OCI-LY3 (cell line): ENCODE results near the gene DUSP1.

Experiments
- H2AFZ ChIP-seq: fragments of 200-600, 300-600 bp; shearing (Covaris generic); 2 replicates; pipeline ENCODE4 v1.6.0; 2014; ENCODE audit warnings: antibody characterized with exemption, low read depth, low read length
- H3K27ac ChIP-seq: fragments of 200-600, 300-600 bp; sonication (generic); 2 replicates; pipeline ENCODE4 v1.5.1; 2014; ENCODE audit warnings: mild to moderate bottlenecking, low read length, moderate library complexity, mixed read lengths
- H3K27me3 ChIP-seq: fragments of 200-600, 300-600 bp; sonication (generic); 2 replicates; pipeline ENCODE4 v1.6.1; 2014; ENCODE audit warnings: low read depth, low read length, mixed read lengths
- H3K36me3 ChIP-seq: fragments of 200-600, 300-600 bp; sonication (generic); replicated peaks from 2 replicates; pipeline ENCODE3; 2014; ENCODE audit warnings: low read depth, low read length, mixed read lengths
- H3K4me1 ChIP-seq: fragments of 300-600, 200-600 bp; sonication (generic); 2 replicates; pipeline ENCODE4 v1.6.1; 2014; ENCODE audit warnings: low read length, mixed read lengths
- H3K4me2 ChIP-seq: fragments of 200-600, 300-600 bp; sonication (generic); 2 replicates; pipeline ENCODE4 v1.6.1; 2014; ENCODE audit warnings: low read length, mixed read lengths
- H3K4me3 ChIP-seq: fragments of 300-600, 200-600 bp; sonication (generic); 2 replicates; pipeline ENCODE4 v1.5.1; 2014; ENCODE audit warnings: antibody characterized with exemption, mild to moderate bottlenecking, low read length, moderate library complexity
- H3K79me2 ChIP-seq: fragments of 300-600, 200-600 bp; shearing (Covaris generic); 2 replicates; pipeline ENCODE4 v1.6.1; 2014; ENCODE audit warnings: mild to moderate bottlenecking, low read length, mixed read lengths
- H3K9ac ChIP-seq: fragments of 300-600, 200-600 bp; shearing (Covaris generic); 2 replicates; pipeline ENCODE4 v1.6.0; 2014; ENCODE audit warnings: mild to moderate bottlenecking, low read length, moderate library complexity
- H3K9me3 ChIP-seq: fragments of 200-600, 300-600 bp; shearing (Covaris generic); 2 replicates; pipeline ENCODE4 v1.6.1; 2014; ENCODE audit warnings: low read length, mixed read lengths; ENCODE audit not compliant: insufficient read depth
- H4K20me1 ChIP-seq: fragments of 200-600, 300-600 bp; sonication (generic); 2 replicates; pipeline ENCODE4 v1.6.1; 2016; ENCODE audit warnings: low read length, mixed read lengths; ENCODE audit not compliant: insufficient read depth
- CTCF ChIP-seq: fragments of 200-600, 300-600 bp; sonication (generic); IDR thresholded peaks from 2 replicates; pipeline ENCODE4 v1.5.1; 2014; ENCODE audit warnings: antibody characterized with exemption, low read length, low read depth
- EZH2phosphoT487 ChIP-seq: fragments of 200-600 bp; shearing (Covaris generic); IDR thresholded peaks from 2 replicates; pipeline ENCODE4 v1.6.1; 2018; ENCODE audit warnings: antibody characterized with exemption, mixed run types, low read depth

DUSP1 gene

GRCh38 chr5:172725785-172726184 lies 45.2 kb downstream of the DUSP1 start:
- Histone ChIP-seq H3K79me2 (no peaks in the 10 kb centered on the region), H3K27ac (no peak overlapping the region), H3K4me1 (no peaks in the 10 kb centered on the region)

DNA sequence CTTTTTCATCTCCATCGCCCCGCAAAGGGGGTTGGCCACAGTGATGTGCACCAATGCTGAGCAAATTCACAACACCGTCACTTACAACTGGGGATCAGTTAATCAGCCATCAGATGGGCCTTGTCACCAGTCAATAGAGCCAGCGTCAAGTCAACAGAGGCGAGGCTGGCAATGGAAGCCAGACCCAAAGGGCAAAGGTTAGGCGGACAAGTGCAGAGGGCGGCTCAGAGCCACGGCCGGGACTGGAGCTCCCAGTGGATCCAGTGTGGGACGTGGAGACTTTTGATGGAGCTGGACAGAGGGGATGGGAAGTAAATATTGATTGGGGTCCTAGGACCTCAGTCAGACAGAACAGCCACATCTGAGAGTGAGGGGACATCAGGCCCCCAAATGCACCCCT lies 45.7 kb downstream of the DUSP1 start:
- Histone ChIP-seq H4K20me1 (no peaks in the 10 kb centered on the region), H3K4me2 (no peak overlapping the region)
- TF ChIP-seq CTCF (no peak), EZH2phosphoT487 (no peak)

More at GRCh38 chr5:172725785-172726184, 45.2 kb downstream of the DUSP1 start:
- Histone ChIP-seq H2AFZ (no peak overlapping the region), H3K9me3 (no peaks in the 10 kb centered on the region), H3K27me3 (peaks cover 20% of the 10 kb centered on the region), H3K4me2 (no peak overlapping the region), H3K4me3 (no peak overlapping the region), H3K9ac (no peak overlapping the region), H4K20me1 (no peaks in the 10 kb centered on the region), H3K36me3 (no peaks in the 10 kb centered on the region)
- no peak for TF ChIP-seq EZH2phosphoT487
- no peak for TF ChIP-seq CTCF

DNA sequence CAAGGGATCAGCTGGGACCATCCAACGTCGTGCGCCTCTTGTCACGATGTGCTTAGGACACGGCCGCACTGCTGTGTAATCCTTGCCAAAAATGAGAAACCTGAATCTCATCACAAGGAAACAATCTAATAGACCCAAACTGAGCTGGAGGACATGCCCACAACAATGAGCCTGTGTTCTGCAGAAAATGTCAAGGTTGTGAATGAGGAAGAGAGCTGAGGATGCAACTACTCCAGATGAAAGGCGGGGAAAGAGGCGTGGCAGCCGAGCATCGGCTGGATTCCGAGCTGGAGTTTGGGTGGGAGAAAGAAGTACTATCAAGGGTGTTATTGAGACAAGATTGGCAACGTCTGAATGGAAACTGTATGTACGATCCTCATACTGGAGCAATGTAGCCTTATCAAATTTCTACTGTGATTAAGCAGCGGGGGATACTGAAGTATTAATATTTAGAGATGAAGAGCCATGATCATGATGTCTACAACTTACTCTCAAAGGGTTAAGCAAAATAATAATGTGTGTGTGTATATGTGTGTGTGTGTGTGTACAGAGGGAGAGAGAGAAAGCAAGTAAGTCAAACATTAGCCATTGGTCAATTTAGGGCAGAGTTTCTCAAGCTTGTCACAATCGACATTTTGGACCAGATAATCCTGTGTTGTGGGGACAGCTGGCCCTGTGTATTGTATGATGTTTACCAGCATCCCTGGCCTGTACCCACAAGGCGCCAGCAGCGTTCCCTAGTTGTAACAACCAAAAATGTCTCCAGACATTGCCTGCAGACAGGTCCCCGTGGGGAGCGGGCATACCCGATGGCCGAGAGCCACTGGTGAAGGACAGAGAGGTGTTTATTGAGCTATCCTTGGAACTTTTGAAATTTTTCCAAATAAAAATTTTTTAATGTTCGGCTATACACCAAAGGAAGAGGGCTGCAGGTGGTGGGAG lies 46.5 kb downstream of the DUSP1 start:
- TF ChIP-seq CTCF (no peak), EZH2phosphoT487 (no peak)
- no peak overlapping the region for H3K27ac ChIP-seq
- peaks cover 25% of the 10 kb centered on the region for H3K27me3 ChIP-seq
- no peaks in the 10 kb centered on the region for H4K20me1 ChIP-seq
- H2AFZ ChIP-seq, result no peak overlapping the region
- H3K4me1 ChIP-seq, result no peaks in the 10 kb centered on the region
- H3K4me2 ChIP-seq, result no peak overlapping the region
- H3K36me3 ChIP-seq, result no peaks in the 10 kb centered on the region
- no peaks in the 10 kb centered on the region for H3K9me3 ChIP-seq
- no peak overlapping the region for H3K4me3 ChIP-seq
- H3K79me2 ChIP-seq, result no peaks in the 10 kb centered on the region
- no peak overlapping the region for H3K9ac ChIP-seq

More for the DNA sequence above, 45.7 kb downstream of the DUSP1 start:
- Histone ChIP-seq H3K9ac (no peak overlapping the region), H3K4me1 (no peaks in the 10 kb centered on the region), H3K27ac (no peak overlapping the region), H3K27me3 (peaks cover 25% of the 10 kb centered on the region), H3K36me3 (no peaks in the 10 kb centered on the region), H3K4me3 (no peak overlapping the region), H3K79me2 (no peaks in the 10 kb centered on the region), H2AFZ (no peak overlapping the region), H3K9me3 (no peaks in the 10 kb centered on the region)

- H3K79me2 ChIP-seq, result no peaks in the 10 kb centered on the region
- no peaks in the 10 kb centered on the region for H3K36me3 ChIP-seq
- H3K27ac ChIP-seq, result no peak overlapping the region
- H3K4me1 ChIP-seq, result no peaks in the 10 kb centered on the region
- H2AFZ ChIP-seq, result no peak overlapping the region
- no peaks in the 10 kb centered on the region for H3K9me3 ChIP-seq
- H4K20me1 ChIP-seq, result no peaks in the 10 kb centered on the region
- H3K9ac ChIP-seq, result no peak overlapping the region
- TF ChIP-seq EZH2phosphoT487 (no peak), CTCF (no peak)
- no peak overlapping the region for H3K4me2 ChIP-seq
- H3K27me3 ChIP-seq, result peaks cover 25% of the 10 kb centered on the region
- no peak overlapping the region for H3K4me3 ChIP-seq
Measured at GRCh38 chr5:172723508-172723907, 47.5 kb downstream of the DUSP1 start.
